Hepatocyte (in vitro differentiated cells): Measurements from ENCODE around the gene TAP1. TPM values are rescaled to one million over a fixed set of nuclear protein-coding genes. Genes with fewer than 3 reads are reported as not detected.

Experiments
- DNase-seq: peaks from one replicate; pipeline ENCODE4 v3.0.0-alpha.2; 2016; ENCODE audit warnings: low spot score
- H2AFZ ChIP-seq: fragments of 200-600 bp; sonication (generic); 2 replicates; pipeline ENCODE4 v1.6.0; 2016; ENCODE audit warnings: antibody characterized with exemption, mild to moderate bottlenecking
- H3K27ac ChIP-seq: fragments of 200-600 bp; sonication (generic); 2 replicates; pipeline ENCODE4 v1.5.1; 2016; ENCODE audit warnings: mild to moderate bottlenecking
- H3K27me3 ChIP-seq: fragments of 200-600 bp; sonication (generic); 2 replicates; pipeline ENCODE4 v1.6.1; 2016
- H3K36me3 ChIP-seq: fragments of 200-600 bp; sonication (generic); replicated peaks from 2 replicates; pipeline ENCODE4 v1.5.1; 2016; ENCODE audit warnings: low read depth; ENCODE audit not compliant: insufficient read depth
- H3K4me1 ChIP-seq: fragments of 200-600 bp; sonication (generic); 2 replicates; pipeline ENCODE4 v1.5.1; 2016; ENCODE audit warnings: mild to moderate bottlenecking, moderate library complexity; ENCODE audit not compliant: insufficient read depth
- H3K4me2 ChIP-seq: fragments of 200-600 bp; sonication (generic); 2 replicates; pipeline ENCODE4 v1.6.0; 2016
- H3K4me3 ChIP-seq: fragments of 200-600 bp; sonication (generic); 2 replicates; pipeline ENCODE4 v1.5.1; 2016; ENCODE audit warnings: mild to moderate bottlenecking
- H3K79me2 ChIP-seq: fragments of 200-600 bp; sonication (generic); 2 replicates; pipeline ENCODE4 v1.6.0; 2017; ENCODE audit warnings: mild to moderate bottlenecking
- H3K9me2 ChIP-seq: fragments of 200-600 bp; sonication (generic); replicated peaks from 2 replicates; pipeline ENCODE4 v1.6.0; 2017; ENCODE audit warnings: mild to moderate bottlenecking; ENCODE audit not compliant: insufficient read depth
- H3K9me3 ChIP-seq: fragments of 200-600 bp; sonication (generic); 2 replicates; pipeline ENCODE4 v1.5.1; 2016; ENCODE audit warnings: low read depth, mild to moderate bottlenecking
- H4K20me1 ChIP-seq: fragments of 200-600 bp; sonication (generic); 2 replicates; pipeline ENCODE4 v1.6.0; 2016; ENCODE audit warnings: mild to moderate bottlenecking; ENCODE audit not compliant: insufficient read depth, poor library complexity, severe bottlenecking
- EZH2 ChIP-seq: fragments of 200-600 bp; sonication (generic); IDR thresholded peaks from 2 replicates; pipeline ENCODE4 v1.6.1; 2016; ENCODE audit warnings: antibody characterized with exemption, mild to moderate bottlenecking, borderline replicate concordance
- EZH2phosphoT487 ChIP-seq: fragments of 200-600 bp; sonication (generic); IDR thresholded peaks from one replicate; pipeline ENCODE4 v1.6.1; 2018; ENCODE audit warnings: antibody characterized with exemption, mild to moderate bottlenecking, low read depth, moderate library complexity; ENCODE audit not compliant: unreplicated experiment, severe bottlenecking
- WGBS: methylation state at CpG from one replicate; pipeline ENCODE4 v1.1.6; 2016; ENCODE audit warnings: low lambda C conversion rate; ENCODE audit errors: missing lambda C conversion rate; 5-methylcytosine and 5-hydroxymethylcytosine counted together
- polyA plus RNA-seq: library from polyadenylated mRNA; unstranded; fragments of >200 nt; fragmentation: Nextera tagmentation; extraction: Ambion mirVana; gene quantifications from 2 replicates; pipeline ENCODE4 v1.2.1, GENCODE V29; 2016
- total RNA-seq: library from RNA; depleted of rRNA; stranded (reverse); fragments of >200 nt; gene quantifications from 2 replicates; pipeline ENCODE4 v1.2.3, GENCODE V29; 2014
- TF ChIP-seq, protein P1 (sequence below): fragments of 200-600 bp; sonication (generic); IDR thresholded peaks from 2 replicates; pipeline ENCODE4 v1.5.1; 2016; ENCODE audit warnings: antibody characterized with exemption, mild to moderate bottlenecking; ENCODE audit not compliant: poor library complexity

The TAP1 gene
- total and polyA plus RNA-seq, 2 experiments from 2014 or later = 14.1 to 15.2 TPM

GRCh38 chr6:32839356-32839755 is 14.1 kb downstream of the TAP1 start:
- no peaks in the 10 kb centered on the region for H4K20me1 ChIP-seq

DNA sequence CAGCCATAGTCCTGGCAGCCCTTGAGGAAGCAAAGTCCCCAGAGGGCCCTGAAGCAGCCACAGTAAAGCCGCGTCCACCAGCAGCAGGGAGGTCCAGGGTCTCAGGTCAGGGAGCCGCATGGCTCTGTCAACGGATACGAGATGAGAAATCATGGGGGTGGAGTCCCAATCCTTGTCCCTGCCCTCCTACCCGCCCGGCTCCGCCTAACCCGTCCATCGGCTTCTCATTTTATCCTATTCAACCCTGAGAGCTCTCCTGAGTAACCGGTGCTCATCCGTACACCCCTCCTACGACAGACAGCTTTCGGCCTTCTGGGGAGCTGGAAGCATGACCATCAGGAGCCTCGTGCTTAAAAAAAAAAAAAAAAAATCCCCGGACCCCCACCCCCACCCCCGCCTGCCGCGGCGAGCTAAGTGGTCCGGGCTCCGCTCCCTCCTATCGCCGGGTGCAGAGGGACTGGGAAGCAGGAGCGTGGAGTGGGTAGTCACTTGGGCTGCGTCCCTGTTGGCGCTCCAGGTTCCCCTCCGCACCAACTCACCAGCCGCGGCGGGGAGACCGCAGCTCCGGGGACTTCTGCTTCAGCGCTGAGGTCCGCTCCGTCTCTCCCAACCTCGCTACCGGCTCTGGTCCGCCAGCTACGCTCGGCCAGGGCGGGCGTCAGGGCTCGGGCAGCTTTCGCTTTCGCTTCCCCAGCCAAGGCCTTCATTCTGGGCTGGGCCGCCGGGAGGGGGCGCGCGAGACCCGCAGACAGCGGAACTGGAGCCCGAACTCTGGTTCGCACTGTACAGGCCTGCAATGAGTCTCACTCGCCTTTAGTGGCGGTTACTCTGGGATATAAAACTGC is 15.2 kb downstream of the TAP1 start, which contains the start of gene TAP2:
Gene TAP2, minus strand, starts transcription at position 626 of the 845 bp plus-strand sequence. Its CDS starts 506 bp downstream, at position 120.
- under 1% methylated on average over 50 of the region's 57 CpGs for WGBS
- TF ChIP-seq, protein P1, sequence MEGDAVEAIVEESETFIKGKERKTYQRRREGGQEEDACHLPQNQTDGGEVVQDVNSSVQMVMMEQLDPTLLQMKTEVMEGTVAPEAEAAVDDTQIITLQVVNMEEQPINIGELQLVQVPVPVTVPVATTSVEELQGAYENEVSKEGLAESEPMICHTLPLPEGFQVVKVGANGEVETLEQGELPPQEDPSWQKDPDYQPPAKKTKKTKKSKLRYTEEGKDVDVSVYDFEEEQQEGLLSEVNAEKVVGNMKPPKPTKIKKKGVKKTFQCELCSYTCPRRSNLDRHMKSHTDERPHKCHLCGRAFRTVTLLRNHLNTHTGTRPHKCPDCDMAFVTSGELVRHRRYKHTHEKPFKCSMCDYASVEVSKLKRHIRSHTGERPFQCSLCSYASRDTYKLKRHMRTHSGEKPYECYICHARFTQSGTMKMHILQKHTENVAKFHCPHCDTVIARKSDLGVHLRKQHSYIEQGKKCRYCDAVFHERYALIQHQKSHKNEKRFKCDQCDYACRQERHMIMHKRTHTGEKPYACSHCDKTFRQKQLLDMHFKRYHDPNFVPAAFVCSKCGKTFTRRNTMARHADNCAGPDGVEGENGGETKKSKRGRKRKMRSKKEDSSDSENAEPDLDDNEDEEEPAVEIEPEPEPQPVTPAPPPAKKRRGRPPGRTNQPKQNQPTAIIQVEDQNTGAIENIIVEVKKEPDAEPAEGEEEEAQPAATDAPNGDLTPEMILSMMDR = peak; percentile 99
- TF ChIP-seq EZH2phosphoT487 = no peak
- TF ChIP-seq EZH2 = no peak
- H2AFZ ChIP-seq = peak within 1 kb of the TSS; percentile 99
- H3K4me1 ChIP-seq = peaks cover 7% of the 10 kb centered on the region
- no peaks in the 10 kb centered on the region for H4K20me1 ChIP-seq
- H3K9me3 ChIP-seq = no peaks in the 10 kb centered on the region
- peak; percentile 96 for DNase-seq
- no peaks in the 10 kb centered on the region for H3K9me2 ChIP-seq
- no peaks in the 10 kb centered on the region for H3K79me2 ChIP-seq
- H3K4me2 ChIP-seq = peak within 1 kb of the TSS; percentile 96
- H3K36me3 ChIP-seq = no peaks in the 10 kb centered on the region
- H3K4me3 ChIP-seq = peak within 1 kb of the TSS; percentile 99
- H3K27me3 ChIP-seq = no peaks in the 10 kb centered on the region
- H3K27ac ChIP-seq = peak within 1 kb of the TSS; percentile 98

More at GRCh38 chr6:32839356-32839755, 14.1 kb downstream of the TAP1 start:
- no peak overlapping the region for H2AFZ ChIP-seq
- H3K79me2 ChIP-seq = no peaks in the 10 kb centered on the region
- TF ChIP-seq EZH2 = no peak
- no peak for TF ChIP-seq EZH2phosphoT487
- TF ChIP-seq, protein P1 = no peak
- no peak for DNase-seq
- H3K4me2 ChIP-seq = no peak overlapping the region
- no peaks in the 10 kb centered on the region for H3K36me3 ChIP-seq
- no peaks in the 10 kb centered on the region for H3K27me3 ChIP-seq
- no peak overlapping the region for H3K4me3 ChIP-seq
- no peaks in the 10 kb centered on the region for H3K9me2 ChIP-seq
- peaks cover 7% of the 10 kb centered on the region for H3K4me1 ChIP-seq
- no peak overlapping the region for H3K27ac ChIP-seq
- 88% methylated on average over 15 of the region's 15 CpGs for WGBS
- no peaks in the 10 kb centered on the region for H3K9me3 ChIP-seq

GRCh38 chr6:32837651-32838113 is 15.8 kb downstream of the TAP1 start:
- no peaks in the 10 kb centered on the region for H4K20me1 ChIP-seq
- H3K9me2 ChIP-seq = no peaks in the 10 kb centered on the region
- no peak for DNase-seq
- TF ChIP-seq EZH2phosphoT487 (no peak), EZH2 (no peak)
- TF ChIP-seq, protein P1 = no peak
- H3K4me1 ChIP-seq = peaks cover 7% of the 10 kb centered on the region
- H3K4me3 ChIP-seq = peak overlapping the region; percentile 99
- no peaks in the 10 kb centered on the region for H3K9me3 ChIP-seq
- H3K4me2 ChIP-seq = peak overlapping the region; percentile 96
- no peaks in the 10 kb centered on the region for H3K79me2 ChIP-seq
- 51% methylated on average over 10 of the region's 12 CpGs for WGBS
- peak overlapping the region; percentile 98 for H3K27ac ChIP-seq
- peak overlapping the region; percentile 99 for H2AFZ ChIP-seq
- no peaks in the 10 kb centered on the region for H3K27me3 ChIP-seq
- no peaks in the 10 kb centered on the region for H3K36me3 ChIP-seq
